HepG2 (cell line): ENCODE measurements around the gene MSL2. TPM values are rescaled to one million over a fixed set of nuclear protein-coding genes. Genes with fewer than 3 reads are reported as not detected.
A peak's percentile ranks its signal among the peaks of the same experiment; 100 is the strongest.
"Not testable (repeated sequence)": the region's sequence is repeated elsewhere in the genome, so short reads cannot be mapped to it uniquely, and the experiment has no call there.

Experiments
- ATAC-seq: fragments of 200-7000 bp; cut with Tn5 transposase; 3 replicates; pipeline ENCODE4 v1.9.1; 2020; ENCODE audit warnings: mild to moderate bottlenecking, moderate library complexity
- BruUV-seq: library from RNA; stranded (reverse); fragments of 400-500 nt; replicated peaks from 2 replicates; lab custom pipeline; 2021; lab: Mats Ljungman, UMichigan
- CTCF ChIA-PET: fragments of 300-600 bp; formaldehyde crosslinking; extraction: SDS; loops from one replicate; lab custom pipeline; 2021; ENCODE audit warnings: low total read pairs, inconsistent platforms, low intra/inter-chr PET ratio; lab: Yijun Ruan, JAX
- POLR2A ChIA-PET: fragments of 350-600 bp; sonication (Branson Sonifier 250); formaldehyde crosslinking; loops from one replicate; lab custom pipeline; 2020; ENCODE audit warnings: antibody characterized with exemption, inconsistent platforms; lab: Yijun Ruan, JAX
- DNase-seq: peaks from one replicate; pipeline ENCODE4 v3.0.0-alpha.2; 2015; ENCODE audit warnings: low spot score
- FAIRE-seq: peaks from 3 replicates; lab custom pipeline; 2011; peaks lifted over from hg19 to GRCh38; lab: Jason Lieb, UNC
- H2AFZ ChIP-seq: one replicate; pipeline ENCODE4 v1.6.1; 2011; ENCODE audit warnings: low read length, inconsistent platforms
- H3K27ac ChIP-seq: fragments of 300-600 bp; 3 replicates; pipeline ENCODE4 v1.8.0; 2011; ENCODE audit warnings: mixed run types, mild to moderate bottlenecking, mixed read lengths, low read length, inconsistent platforms; ENCODE audit not compliant: insufficient read depth; ENCODE audit errors: extremely low read length
- H3K27me3 ChIP-seq, 2 experiments: fragments of 200-600 bp in 1 of 2; 2 replicates in 1 of 2; 3 replicates in 1 of 2; pipeline versions ENCODE4 v1.6.0 to v1.8.0; 2011; ENCODE audit warnings: low read length in 2 of 2, mild to moderate bottlenecking in 2 of 2, moderate library complexity in 2 of 2, inconsistent platforms in 1 of 2; ENCODE audit not compliant: insufficient read depth in 2 of 2, control insufficient read depth in 1 of 2
- H3K36me3 ChIP-seq, 2 experiments: fragments of 200-600 bp in 1 of 2; replicated peaks in 1 of 2; 2 replicates in 1 of 2; 3 replicates in 1 of 2; pipeline versions ENCODE4 v1.5.1 to v1.8.0; 2011; ENCODE audit warnings: low read length in 2 of 2, inconsistent platforms in 1 of 2; ENCODE audit not compliant: insufficient read depth in 2 of 2, control insufficient read depth in 1 of 2
- H3K4me1 ChIP-seq: 2 replicates; pipeline ENCODE4 v1.5.1; 2012; ENCODE audit warnings: low read length, inconsistent platforms; ENCODE audit not compliant: insufficient read depth
- H3K4me2 ChIP-seq: 2 replicates; pipeline ENCODE4 v1.6.0; 2011; ENCODE audit warnings: low read depth, low read length, inconsistent platforms
- H3K4me3 ChIP-seq, 3 experiments: fragments of 200-600 bp in 1 of 3; sonication (generic), shearing (Covaris generic) in 1 of 3; replicated peaks in 1 of 3; 2 replicates each; pipeline ENCODE4 v1.5.1; 2011 to 2016; ENCODE audit warnings: low read length in 3 of 3, inconsistent platforms in 2 of 3, low read depth in 2 of 3, mild to moderate bottlenecking in 2 of 3, control low read depth in 1 of 3, mixed read lengths in 1 of 3; ENCODE audit not compliant: insufficient read depth in 1 of 3
- H3K79me2 ChIP-seq: one replicate; pipeline ENCODE4 v1.6.1; 2011; ENCODE audit warnings: low read length, inconsistent platforms; ENCODE audit not compliant: insufficient read depth
- H3K9ac ChIP-seq: 2 replicates; pipeline ENCODE4 v1.6.0; 2011; ENCODE audit warnings: mild to moderate bottlenecking, low read depth, low read length, inconsistent platforms; ENCODE audit not compliant: insufficient read depth
- H3K9me3 ChIP-seq: 2 replicates; pipeline ENCODE4 v1.5.1; 2012; ENCODE audit warnings: mild to moderate bottlenecking, low read length
- H4K20me1 ChIP-seq: 2 replicates; pipeline ENCODE4 v1.6.0; 2011; ENCODE audit warnings: inconsistent platforms, mild to moderate bottlenecking, low read length, moderate library complexity; ENCODE audit not compliant: insufficient read depth
- HNRNPLL ChIP-seq: fragments of 200-400 bp; formaldehyde crosslinking; IDR thresholded peaks from 2 replicates; pipeline ENCODE4 v1.6.1; 2017; ENCODE audit warnings: mild to moderate bottlenecking, low read depth, low read length; ENCODE audit not compliant: poor library complexity, severe bottlenecking
- MNT ChIP-seq: fragments of 450-650 bp; IDR thresholded peaks from 2 replicates; pipeline ENCODE4 v1.6.1; 2016
- NR2C2 ChIP-seq: sonication (generic); formaldehyde crosslinking; IDR thresholded peaks from 2 replicates; pipeline ENCODE4 v1.4.0; 2020; ENCODE audit warnings: missing genetic modification reagents, mild to moderate bottlenecking, moderate library complexity, borderline replicate concordance
- RCOR2 ChIP-seq: IDR thresholded peaks from 2 replicates; pipeline ENCODE4 v1.6.1; 2016; ENCODE audit warnings: missing biosample characterization, missing genetic modification reagents
- SOX6 ChIP-seq, 2 experiments: fragments of 450-650 bp in 1 of 2; sonication (generic) in 1 of 2; formaldehyde crosslinking in 1 of 2; IDR thresholded peaks; 2 replicates each; pipeline versions ENCODE4 v1.4.0 to v1.6.1; 2017 to 2020; ENCODE audit warnings: antibody characterized with exemption in 1 of 2, mild to moderate bottlenecking in 1 of 2, missing genetic modification reagents in 1 of 2
- SP5 ChIP-seq: IDR thresholded peaks from 2 replicates; pipeline ENCODE4 v1.6.1; 2016; ENCODE audit warnings: low read depth, borderline replicate concordance
- WIZ ChIP-seq: sonication (generic); formaldehyde crosslinking; IDR thresholded peaks from 2 replicates; pipeline ENCODE4 v1.5.1; 2020; ENCODE audit warnings: mild to moderate bottlenecking, missing genetic modification reagents
- ZBTB1 ChIP-seq: sonication (generic); formaldehyde crosslinking; IDR thresholded peaks from 2 replicates; pipeline ENCODE4 v1.4.0; 2020; ENCODE audit warnings: missing genetic modification reagents, borderline replicate concordance
- ZKSCAN5 ChIP-seq: sonication (generic); formaldehyde crosslinking; IDR thresholded peaks from 2 replicates; pipeline ENCODE4 v1.5.1; 2020; ENCODE audit warnings: mild to moderate bottlenecking, missing genetic modification reagents
- ZNF207 ChIP-seq: fragments of 450-650 bp; IDR thresholded peaks from 2 replicates; pipeline ENCODE4 v1.6.1; 2016; ENCODE audit warnings: antibody characterized with exemption, borderline replicate concordance
- ZNF484 ChIP-seq: sonication (generic); formaldehyde crosslinking; IDR thresholded peaks from 2 replicates; pipeline ENCODE4 v1.5.1; 2020; ENCODE audit warnings: mild to moderate bottlenecking, low read depth, missing genetic modification reagents, borderline replicate concordance
- ZNF567 ChIP-seq: sonication (generic); formaldehyde crosslinking; IDR thresholded peaks from 2 replicates; pipeline ENCODE4 v1.8.1; 2023; ENCODE audit warnings: mild to moderate bottlenecking, missing genetic modification reagents, borderline replicate concordance
- ZNF674 ChIP-seq: sonication (generic); formaldehyde crosslinking; IDR thresholded peaks from 2 replicates; pipeline ENCODE4 v1.5.0; 2020; ENCODE audit warnings: low read depth, mild to moderate bottlenecking, missing genetic modification reagents
- WGBS: methylation state at CpG from one replicate; pipeline ENCODE4 v1.1.6; 2017; ENCODE audit warnings: low lambda C conversion rate; 5-methylcytosine and 5-hydroxymethylcytosine counted together
- in situ Hi-C: cut with HindIII; loops from 2 replicates; pipeline ENCODE4 v1.10.0; 2017; ENCODE audit warnings: low pct_unique_long_range_greater_than_20kb; ENCODE audit not compliant: extremely low pct_ligation_motif_present
- intact Hi-C: fragments of 100-400 bp; cut with micrococcal nuclease; formaldehyde crosslinking; loops from one replicate; pipeline ENCODE4 v1.10.0; 2022; ENCODE audit not compliant: unreplicated experiment
- polyA plus RNA-seq, 8 experiments: library from polyadenylated mRNA; depleted of rRNA in 3 of 8; stranded (reverse) in 7 of 8; unstranded in 1 of 8; fragments of >200 nt; fragmentation: Illumina TruSeq in 4 of 8; extraction: Trizol in 4 of 8; gene quantifications; 2 replicates each; pipeline versions ENCODE4 v1.2.1 to v1.2.3, GENCODE V29; 2011 to 2016; ENCODE audit warnings: low read depth in 4 of 8, missing spikeins in 1 of 8, mixed read lengths in 1 of 8; ENCODE audit not compliant: insufficient read depth in 1 of 8
- total RNA-seq, 5 experiments: library from RNA; depleted of rRNA; stranded (reverse); fragments of >200 nt; fragmentation: Illumina TruSeq; extraction: Trizol; gene quantifications; 2 replicates each; pipeline ENCODE4 v1.2.3, GENCODE V29; 2016; ENCODE audit warnings: low read depth in 1 of 5

MSL2 gene
- total and polyA plus RNA-seq, 2 of the 13 experiments (the other 11 are each of a cell fraction or from before 2014, with no cell fraction given), result 6.9 to 11.7 TPM

- H3K27ac ChIP-seq, result peak overlapping the region; percentile 92
- in situ Hi-C loops, result loop anchor here (5.0 kb wide), 1 partner anchor 49 kb away; no protein-coding TSS in a partner anchor
These were observed 2.4 kb upstream of the MSL2 start for GRCh38 chr3:136198462-136199078.

DNA sequence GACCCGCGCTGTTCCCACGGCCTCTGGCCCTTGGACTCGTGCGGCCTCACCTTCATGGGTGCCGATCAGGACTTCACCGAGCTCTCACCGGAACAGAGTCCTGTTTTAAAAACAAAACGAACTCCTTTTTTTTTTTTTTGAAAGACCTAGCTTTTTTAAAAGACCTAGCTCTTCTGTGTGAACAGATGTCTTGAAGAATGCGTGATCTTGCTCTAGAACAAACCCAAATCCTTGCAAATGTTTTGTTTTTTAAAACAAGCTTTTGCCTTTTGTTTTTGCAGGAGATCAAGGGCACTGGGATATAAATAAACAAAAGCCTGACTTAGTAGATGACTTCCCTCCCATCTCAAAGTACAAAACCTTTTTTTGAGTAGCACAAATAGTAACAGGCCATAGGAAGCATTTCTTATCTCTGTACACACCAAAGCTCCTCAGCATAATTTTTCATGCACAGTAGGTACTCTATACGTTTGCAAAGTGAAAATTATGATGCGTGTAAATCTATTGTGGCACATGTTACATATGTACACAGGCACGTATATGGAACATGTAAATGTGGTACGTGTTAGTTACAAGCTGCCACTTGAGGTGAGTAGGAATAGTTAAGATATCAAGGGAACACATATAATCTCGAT, 1.1 kb upstream of the MSL2 start:
- Histone ChIP-seq H3K27me3 (no peaks in the 10 kb centered on the region), H3K9me3 (no peaks in the 10 kb centered on the region), H3K27ac (peak overlapping the region; percentile 92), H3K9ac (peak overlapping the region; percentile 99), H4K20me1 (peaks cover 30% of the 10 kb centered on the region), H3K79me2 (peaks cover 42% of the 10 kb centered on the region), H3K4me1 (peaks cover 15% of the 10 kb centered on the region), H3K4me2 (peak overlapping the region; percentile 74), H3K36me3 (no peaks in the 10 kb centered on the region), H2AFZ (no peak overlapping the region), H3K4me3 (peak overlapping the region; percentile 45 to 93 (median 80))
- ATAC-seq (no peak; the same call in 2 of the 3 replicates), DNase-seq (peak; percentile 70), FAIRE-seq (peak; percentile 37)
- in situ Hi-C loops (loop anchor here (5.0 kb wide), 1 partner anchor 50 kb away; no protein-coding TSS in a partner anchor), intact Hi-C loops (loop anchor here (10.0 kb wide), 1 partner anchor 558 kb away; the partner anchor contains the start of gene STAG1)
- CTCF ChIA-PET, result no interaction called here
- WGBS, result under 1% methylated on average over 15 of the region's 15 CpGs
- TSS peak; percentile 72 for BruUV-seq
- POLR2A ChIA-PET, result interaction anchor here (1.0 to 4.9 kb wide), 14 partner anchors 10 to 555 kb away, joined by 3 to 131 read pairs (median 8); partner anchors contain the start of genes PCCB and STAG1
- no peak for TF ChIP-seq SOX6 (IDR thresholded peaks at IDR 0.05)
- peak; percentile 8; the same call in 1 of the 2 replicates for TF ChIP-seq SOX6 (CRISPR knock-in tag; IDR thresholded peaks at IDR 0.05)
- TF ChIP-seq NR2C2 (CRISPR knock-in tag), result no peak
- no peak for TF ChIP-seq SP5 (CRISPR knock-in tag)
- TF ChIP-seq RCOR2 (CRISPR knock-in tag), result no peak
- no peak for TF ChIP-seq ZNF674 (CRISPR knock-in tag)
- peak; percentile 15; the same call in 1 of the 2 replicates for TF ChIP-seq MNT
- no peak for TF ChIP-seq ZNF567 (CRISPR knock-in tag)
- no peak for TF ChIP-seq ZBTB1 (CRISPR knock-in tag)
- TF ChIP-seq ZNF207, result no peak
- TF ChIP-seq HNRNPLL, result no peak
- TF ChIP-seq WIZ, result no peak
- no peak for TF ChIP-seq ZNF484 (CRISPR knock-in tag)
- TF ChIP-seq ZKSCAN5, result no peak

More at GRCh38 chr3:136198462-136199078, 2.4 kb upstream of the MSL2 start:
- ATAC-seq, H3K4me2 ChIP-seq, BruUV-seq, H2AFZ ChIP-seq, CTCF ChIA-PET, H3K9me3 ChIP-seq, H3K4me3 ChIP-seq, H3K9ac ChIP-seq, FAIRE-seq, DNase-seq, H3K36me3 ChIP-seq, H3K27me3 ChIP-seq: not testable (repeated sequence)
- POLR2A ChIA-PET, result interaction anchor here (4.9 kb wide), 1 partner anchor 51 kb away, joined by 131 read pairs; the partner anchor contains the start of gene PCCB
- WGBS, result 96% methylated on average over 9 of the region's 10 CpGs
- intact Hi-C loops, result loop anchor here (10.0 kb wide), 1 partner anchor 556 kb away; the partner anchor contains the start of gene STAG1
- peaks cover 29% of the 10 kb centered on the region for H3K79me2 ChIP-seq
- H4K20me1 ChIP-seq, result peaks cover 17% of the 10 kb centered on the region
- peaks cover 23% of the 10 kb centered on the region for H3K4me1 ChIP-seq
